Measurements from ENCODE around the gene RBM18. TPM values are rescaled to one million over a fixed set of nuclear protein-coding genes. Genes with fewer than 3 reads are reported as not detected.

RBM18 gene
- total RNA-seq, 1 donor from 2014 or later: 29.1 TPM

DNA sequence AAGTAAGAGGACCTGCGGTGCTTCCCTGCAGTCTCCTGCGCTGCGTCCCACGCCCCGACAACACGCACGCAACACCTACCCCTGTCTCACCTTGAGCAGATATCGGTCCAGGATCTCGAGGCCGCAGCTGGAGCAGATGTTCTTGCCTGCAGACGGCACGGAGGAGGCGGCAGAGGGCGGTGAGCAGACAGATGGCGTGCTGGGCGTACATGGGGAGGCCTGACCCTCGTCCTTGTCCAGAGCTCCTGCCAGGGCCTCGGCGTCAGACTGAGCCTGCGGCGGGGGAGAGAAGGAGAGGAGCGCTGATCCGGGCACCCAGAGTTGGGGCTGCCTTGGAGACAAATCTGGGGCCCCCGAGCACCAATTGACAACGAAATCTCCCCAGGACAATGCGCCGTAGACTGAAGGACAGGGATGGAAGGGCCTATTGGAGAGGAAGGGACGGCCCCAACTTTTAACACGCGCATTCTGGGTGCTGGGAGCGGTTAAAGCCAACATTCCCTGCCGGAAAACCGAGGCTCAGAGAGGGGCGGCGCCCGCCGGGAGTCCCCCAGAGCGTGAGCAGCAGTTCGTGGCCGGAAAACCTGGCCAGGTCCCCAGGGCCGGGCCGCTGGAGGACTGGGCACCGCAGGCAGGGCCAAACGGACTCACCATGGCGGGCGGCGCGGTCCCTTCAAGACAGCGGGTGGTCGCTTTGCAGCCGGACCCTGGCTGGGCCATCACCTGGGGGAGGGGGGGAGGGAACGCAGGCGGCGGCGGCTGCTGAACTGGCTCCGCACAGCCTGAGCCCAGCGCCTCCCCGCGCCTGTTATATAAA lies 37.7 kb downstream of the RBM18 start:
- H3K79me2 ChIP-seq (ENCODE audit: insufficient read depth, low read length): no peaks in the 10 kb centered on the region
- H3K4me2 ChIP-seq (ENCODE audit: low read length): no peak overlapping the region
- H3K4me3 ChIP-seq (ENCODE audit: insufficient read depth, low read depth, low read length): no peak overlapping the region
- no peak for DNase-seq (ENCODE audit: low read depth)
- H3K27me3 Mint-ChIP-seq (ENCODE audit: low read depth, unreplicated experiment): peaks cover 53% of the 10 kb centered on the region
- TF ChIP-seq, protein P1, sequence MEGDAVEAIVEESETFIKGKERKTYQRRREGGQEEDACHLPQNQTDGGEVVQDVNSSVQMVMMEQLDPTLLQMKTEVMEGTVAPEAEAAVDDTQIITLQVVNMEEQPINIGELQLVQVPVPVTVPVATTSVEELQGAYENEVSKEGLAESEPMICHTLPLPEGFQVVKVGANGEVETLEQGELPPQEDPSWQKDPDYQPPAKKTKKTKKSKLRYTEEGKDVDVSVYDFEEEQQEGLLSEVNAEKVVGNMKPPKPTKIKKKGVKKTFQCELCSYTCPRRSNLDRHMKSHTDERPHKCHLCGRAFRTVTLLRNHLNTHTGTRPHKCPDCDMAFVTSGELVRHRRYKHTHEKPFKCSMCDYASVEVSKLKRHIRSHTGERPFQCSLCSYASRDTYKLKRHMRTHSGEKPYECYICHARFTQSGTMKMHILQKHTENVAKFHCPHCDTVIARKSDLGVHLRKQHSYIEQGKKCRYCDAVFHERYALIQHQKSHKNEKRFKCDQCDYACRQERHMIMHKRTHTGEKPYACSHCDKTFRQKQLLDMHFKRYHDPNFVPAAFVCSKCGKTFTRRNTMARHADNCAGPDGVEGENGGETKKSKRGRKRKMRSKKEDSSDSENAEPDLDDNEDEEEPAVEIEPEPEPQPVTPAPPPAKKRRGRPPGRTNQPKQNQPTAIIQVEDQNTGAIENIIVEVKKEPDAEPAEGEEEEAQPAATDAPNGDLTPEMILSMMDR (IDR thresholded peaks at IDR 0.05; ENCODE audit: insufficient read depth, low read depth, low read length): no peak
- peak; percentile 91 for TF ChIP-seq EZH2 (IDR thresholded peaks at IDR 0.05; ENCODE audit: insufficient read depth, low read length)
- H3K9ac ChIP-seq (ENCODE audit: low read length): no peak overlapping the region
- peaks cover 2% of the 10 kb centered on the region for H3K4me1 Mint-ChIP-seq (ENCODE audit: low read depth, unreplicated experiment)
- peaks cover 14% of the 10 kb centered on the region for H3K9me3 Mint-ChIP-seq (ENCODE audit: unreplicated experiment)
- H3K27ac Mint-ChIP-seq (ENCODE audit: unreplicated experiment): peak overlapping the region; percentile 38
- H3K4me1 ChIP-seq (ENCODE audit: insufficient read depth, low read length): peaks cover 8% of the 10 kb centered on the region
- no peak for FAIRE-seq
- H3K9me3 ChIP-seq (ENCODE audit: insufficient read depth, low read depth, low read length): peaks cover 3% of the 10 kb centered on the region
- peaks cover 90% of the 10 kb centered on the region for H3K27me3 ChIP-seq (ENCODE audit: insufficient read depth, low read length)
- no peak overlapping the region for H3K27ac ChIP-seq (ENCODE audit: low read depth, low read length)
- peaks cover under 1% of the 10 kb centered on the region for H4K20me1 ChIP-seq (ENCODE audit: insufficient read depth, low read length)
- H2AFZ ChIP-seq (ENCODE audit: low read depth, low read length): no peak overlapping the region
- no peak overlapping the region for H3K4me3 Mint-ChIP-seq (ENCODE audit: unreplicated experiment)
- H3K36me3 Mint-ChIP-seq (ENCODE audit: low read depth, unreplicated experiment): peaks cover 3% of the 10 kb centered on the region
- H3K36me3 ChIP-seq (ENCODE audit: insufficient read depth, low read length): no peaks in the 10 kb centered on the region

GRCh38 chr9:122226142-122226757 lies 38.4 kb downstream of the RBM18 start:
- Histone ChIP-seq H3K9me3 (ENCODE audit: insufficient read depth, low read depth, low read length) (peaks cover 3% of the 10 kb centered on the region), H3K36me3 (ENCODE audit: insufficient read depth, low read length) (no peaks in the 10 kb centered on the region), H3K4me3 (ENCODE audit: insufficient read depth, low read depth, low read length) (peak overlapping the region; percentile 17), H3K27ac (ENCODE audit: low read depth, low read length) (no peak overlapping the region), H3K79me2 (ENCODE audit: insufficient read depth, low read length) (no peaks in the 10 kb centered on the region), H4K20me1 (ENCODE audit: insufficient read depth, low read length) (peaks cover 5% of the 10 kb centered on the region), H3K9ac (ENCODE audit: low read length) (no peak overlapping the region), H3K4me1 (ENCODE audit: insufficient read depth, low read length) (peaks cover 8% of the 10 kb centered on the region), H3K4me2 (ENCODE audit: low read length) (peak overlapping the region; percentile 39), H2AFZ (ENCODE audit: low read depth, low read length) (peak overlapping the region; percentile 18), H3K27me3 (ENCODE audit: insufficient read depth, low read length) (peaks cover 90% of the 10 kb centered on the region)
- H3K9me3 Mint-ChIP-seq (ENCODE audit: unreplicated experiment): peaks cover 17% of the 10 kb centered on the region
- peaks cover 2% of the 10 kb centered on the region for H3K4me1 Mint-ChIP-seq (ENCODE audit: low read depth, unreplicated experiment)
- DNase-seq (ENCODE audit: low read depth) (no peak), FAIRE-seq (no peak)
- peaks cover 3% of the 10 kb centered on the region for H3K36me3 Mint-ChIP-seq (ENCODE audit: low read depth, unreplicated experiment)
- no peak overlapping the region for H3K4me3 Mint-ChIP-seq (ENCODE audit: unreplicated experiment)
- peaks cover 59% of the 10 kb centered on the region for H3K27me3 Mint-ChIP-seq (ENCODE audit: low read depth, unreplicated experiment)
- peak overlapping the region; percentile 58 for H3K27ac Mint-ChIP-seq (ENCODE audit: unreplicated experiment)
- TF ChIP-seq, protein P1 (IDR thresholded peaks at IDR 0.05; ENCODE audit: insufficient read depth, low read depth, low read length): no peak
- TF ChIP-seq EZH2 (IDR thresholded peaks at IDR 0.05; ENCODE audit: insufficient read depth, low read length): peak; percentile 98
